Thyroid gland (tissue), 4 donors: ENCODE results near the gene STEAP3.

Experiments
- CTCF ChIP-seq, 6 experiments: fragments of 200-600 bp in 3 of 6; fragments of 450-650 bp in 3 of 6; sonication (generic) in 3 of 6; IDR thresholded peaks; one replicate each; pipeline ENCODE4 v1.5.1; 2016 to 2019; ENCODE audit warnings: antibody characterized with exemption in 6 of 6, mild to moderate bottlenecking in 2 of 6, inconsistent platforms in 1 of 6, moderate library complexity in 1 of 6
- POLR2A ChIP-seq, 2 donors: fragments of 450-650 bp; IDR thresholded peaks; one replicate each; pipeline ENCODE4 v1.6.1; 2017; ENCODE audit warnings: antibody characterized with exemption in 2 of 2, mild to moderate bottlenecking in 2 of 2, moderate library complexity in 1 of 2

GRCh38 chr2:119197126-119197405 lies 26.6 kb upstream of the STEAP3 start:
- TF ChIP-seq CTCF (IDR thresholded peaks at IDR 0.05) (no peak), POLR2A (IDR thresholded peaks at IDR 0.05) (no peak)
